Ishikawa (cell line): Measurements from ENCODE around the gene TEP1.

Source experiments
- CEBPB ChIP-seq: IDR thresholded peaks from 2 replicates; pipeline ENCODE4 v1.6.1; 2012
- CREB1 ChIP-seq: IDR thresholded peaks from 2 replicates; pipeline ENCODE4 v1.6.1; 2012; ENCODE audit warnings: low read depth
- EGR1 ChIP-seq: IDR thresholded peaks from 2 replicates; pipeline ENCODE4 v1.6.1; 2012
- EP300 ChIP-seq: IDR thresholded peaks from 2 replicates; pipeline ENCODE4 v1.6.1; 2012; ENCODE audit warnings: borderline replicate concordance
- FOXM1 ChIP-seq: IDR thresholded peaks from 2 replicates; pipeline ENCODE4 v1.6.1; 2012; ENCODE audit warnings: low read depth, borderline replicate concordance
- NFIC ChIP-seq: IDR thresholded peaks from 2 replicates; pipeline ENCODE4 v1.6.1; 2012
- RAD21 ChIP-seq: IDR thresholded peaks from 2 replicates; pipeline ENCODE4 v1.6.1; 2012; ENCODE audit warnings: low read depth
- REST ChIP-seq: IDR thresholded peaks from 2 replicates; pipeline ENCODE4 v1.6.1; 2012; ENCODE audit warnings: low read depth, mild to moderate bottlenecking
- TAF1 ChIP-seq: IDR thresholded peaks from 2 replicates; pipeline ENCODE4 v1.6.1; 2012; ENCODE audit warnings: low read depth, mild to moderate bottlenecking
- TCF12 ChIP-seq: IDR thresholded peaks from 2 replicates; pipeline ENCODE4 v1.6.1; 2012; ENCODE audit warnings: low read depth
- TEAD4 ChIP-seq: IDR thresholded peaks from 2 replicates; pipeline ENCODE4 v1.6.1; 2012
- USF1 ChIP-seq: IDR thresholded peaks from 2 replicates; pipeline ENCODE4 v1.6.1; 2012
- YY1 ChIP-seq: IDR thresholded peaks from 2 replicates; pipeline ENCODE4 v1.6.1; 2012; ENCODE audit warnings: low read depth
- ZBTB7A ChIP-seq: IDR thresholded peaks from 2 replicates; pipeline ENCODE4 v1.6.1; 2012; ENCODE audit warnings: low read depth
- TF ChIP-seq, protein P1 (sequence below): IDR thresholded peaks from 2 replicates; pipeline ENCODE4 v1.6.1; 2012

The TEP1 gene

GRCh38 chr14:20383636-20384035, 29.7 kb downstream of the TEP1 start:
- TF ChIP-seq CEBPB, result no peak
- no peak for TF ChIP-seq USF1
- no peak for TF ChIP-seq FOXM1
- TF ChIP-seq RAD21, result no peak
- TF ChIP-seq, protein P1, sequence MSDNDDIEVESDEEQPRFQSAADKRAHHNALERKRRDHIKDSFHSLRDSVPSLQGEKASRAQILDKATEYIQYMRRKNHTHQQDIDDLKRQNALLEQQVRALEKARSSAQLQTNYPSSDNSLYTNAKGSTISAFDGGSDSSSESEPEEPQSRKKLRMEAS, result no peak
- no peak for TF ChIP-seq EGR1
- TF ChIP-seq REST, result no peak
- TF ChIP-seq TEAD4, result no peak
- no peak for TF ChIP-seq ZBTB7A
- no peak for TF ChIP-seq TCF12
- no peak for TF ChIP-seq TAF1
- TF ChIP-seq YY1, result no peak
- TF ChIP-seq CREB1, result no peak
- no peak for TF ChIP-seq EP300
- TF ChIP-seq NFIC, result no peak

GRCh38 chr14:20383032-20383431, 30.3 kb downstream of the TEP1 start:
- TF ChIP-seq FOXM1 (no peak), RAD21 (no peak), TCF12 (no peak), TAF1 (no peak), EP300 (no peak), TEAD4 (no peak), YY1 (no peak), CEBPB (no peak), CREB1 (no peak), ZBTB7A (no peak), NFIC (no peak)
- TF ChIP-seq, protein P1, result no peak

- TF ChIP-seq TCF12 (no peak), YY1 (no peak), EP300 (no peak), REST (no peak), EGR1 (no peak), ZBTB7A (no peak), CEBPB (no peak), TEAD4 (no peak), NFIC (no peak), CREB1 (no peak), RAD21 (no peak), USF1 (no peak), TAF1 (no peak)
- TF ChIP-seq, protein P1, result no peak
These were observed 30.8 kb downstream of the TEP1 start for GRCh38 chr14:20382526-20382925.

GRCh38 chr14:20381341-20381740, 32.0 kb downstream of the TEP1 start:
- no peak for TF ChIP-seq RAD21
- TF ChIP-seq NFIC, result no peak
- TF ChIP-seq REST, result no peak
- no peak for TF ChIP-seq CEBPB
- no peak for TF ChIP-seq TAF1
- no peak for TF ChIP-seq USF1
- no peak for TF ChIP-seq EP300
- no peak for TF ChIP-seq FOXM1
- TF ChIP-seq TEAD4, result no peak
- TF ChIP-seq EGR1, result no peak
- TF ChIP-seq, protein P1, result no peak
- no peak for TF ChIP-seq YY1
- TF ChIP-seq CREB1, result no peak
- no peak for TF ChIP-seq ZBTB7A
- TF ChIP-seq TCF12, result no peak
